GM23338 (cell line): ENCODE results near the gene NIN. TPM values are rescaled to one million over a fixed set of nuclear protein-coding genes. Genes with fewer than 3 reads are reported as not detected.

Experiments
- ATAC-seq: fragments of 200-7000 bp; cut with Tn5 transposase; 3 replicates; pipeline ENCODE4 v1.9.1; 2020
- DNase-seq: peaks from one replicate; pipeline ENCODE4 v3.0.0-alpha.2; 2015; ENCODE audit warnings: low spot score
- H2AFZ ChIP-seq: fragments of 200-600 bp; sonication (generic); 2 replicates; pipeline ENCODE4 v1.8.0; 2016; ENCODE audit warnings: antibody characterized with exemption, mild to moderate bottlenecking, moderate library complexity
- H3F3A ChIP-seq: fragments of 200-600 bp; sonication (generic); replicated peaks from 2 replicates; pipeline ENCODE4 v1.8.0; 2017; ENCODE audit warnings: antibody characterized with exemption, mixed run types, low read depth
- H3K27ac ChIP-seq: fragments of 200-600 bp; sonication (generic); 2 replicates; pipeline ENCODE4 v1.6.1; 2016; ENCODE audit warnings: low read depth
- H3K27me3 ChIP-seq: fragments of 200-600 bp; sonication (generic); 2 replicates; pipeline ENCODE4 v1.8.0; 2016; ENCODE audit warnings: mild to moderate bottlenecking, mixed run types, moderate library complexity; ENCODE audit not compliant: insufficient read depth
- H3K36me3 ChIP-seq: fragments of 200-600 bp; sonication (generic); 2 replicates; pipeline ENCODE4 v1.8.0; 2016; ENCODE audit warnings: mild to moderate bottlenecking; ENCODE audit not compliant: insufficient read depth
- H3K4me1 ChIP-seq: fragments of 200-600 bp; sonication (generic); 2 replicates; pipeline ENCODE4 v1.8.0; 2016; ENCODE audit warnings: mild to moderate bottlenecking, moderate library complexity; ENCODE audit not compliant: insufficient read depth
- H3K4me2 ChIP-seq: fragments of 200-600 bp; sonication (generic); 2 replicates; pipeline ENCODE4 v1.7.1; 2017; ENCODE audit warnings: mixed run types
- H3K4me3 ChIP-seq: fragments of 200-600 bp; sonication (generic); 2 replicates; pipeline ENCODE4 v1.6.1; 2016; ENCODE audit warnings: mixed run types
- H3K79me2 ChIP-seq: fragments of 200-600 bp; sonication (generic); replicated peaks from 2 replicates; pipeline ENCODE4 v1.8.0; 2017; ENCODE audit warnings: mild to moderate bottlenecking; ENCODE audit not compliant: insufficient read depth
- H3K9me2 ChIP-seq: fragments of 200-600 bp; sonication (generic); 2 replicates; pipeline ENCODE4 v1.8.0; 2017; ENCODE audit not compliant: insufficient read depth
- H4K20me1 ChIP-seq: fragments of 200-600 bp; sonication (generic); replicated peaks from 2 replicates; pipeline ENCODE4 v1.8.0; 2017; ENCODE audit warnings: mild to moderate bottlenecking; ENCODE audit not compliant: insufficient read depth
- H3K27ac Mint-ChIP-seq: 2 replicates; pipeline ENCODE4 v1.8.0; 2020; ENCODE audit warnings: inconsistent platforms, mild to moderate bottlenecking, moderate library complexity, mixed read lengths
- H3K27me3 Mint-ChIP-seq: 3 replicates; pipeline ENCODE4 v1.8.0; 2022; ENCODE audit warnings: low read depth, mild to moderate bottlenecking, moderate library complexity, mixed read lengths, inconsistent platforms; ENCODE audit not compliant: insufficient read depth, poor library complexity
- H3K36me3 Mint-ChIP-seq: 3 replicates; pipeline ENCODE4 v1.8.0; 2021; ENCODE audit warnings: low read depth, mild to moderate bottlenecking, inconsistent platforms, moderate library complexity, mixed read lengths
- H3K4me1 Mint-ChIP-seq: 3 replicates; pipeline ENCODE4 v1.8.0; 2020; ENCODE audit warnings: mild to moderate bottlenecking, inconsistent platforms, mixed read lengths
- H3K4me3 Mint-ChIP-seq: 3 replicates; pipeline ENCODE4 v1.8.0; 2021; ENCODE audit warnings: moderate library complexity, mild to moderate bottlenecking, inconsistent platforms, mixed read lengths
- H3K9me3 Mint-ChIP-seq: 3 replicates; pipeline ENCODE4 v1.8.0; 2020; ENCODE audit warnings: moderate library complexity, mild to moderate bottlenecking, inconsistent platforms, mixed read lengths
- CTCF ChIP-seq, 2 experiments: fragments of 200-600 bp in 1 of 2; sonication (generic) in 1 of 2; conservative IDR thresholded peaks; 2 replicates each; pipeline versions ENCODE4 v1.5.1 to v1.6.1; 2016 to 2017; ENCODE audit warnings: antibody characterized with exemption in 2 of 2, low read depth in 2 of 2, mild to moderate bottlenecking in 2 of 2, moderate library complexity in 1 of 2
- ETS1 ChIP-seq: IDR thresholded peaks from 2 replicates; pipeline ENCODE4 v1.6.1; 2016; ENCODE audit warnings: antibody characterized with exemption
- EZH2phosphoT487 ChIP-seq: fragments of 200-600 bp; sonication (generic); IDR thresholded peaks from one replicate; pipeline ENCODE4 v1.8.1; 2018; ENCODE audit warnings: antibody characterized with exemption; ENCODE audit not compliant: unreplicated experiment
- JUNB ChIP-seq: IDR thresholded peaks from one replicate; pipeline ENCODE4 v1.6.1; 2016; ENCODE audit warnings: antibody characterized with exemption; ENCODE audit not compliant: unreplicated experiment
- STAT1 ChIP-seq: IDR thresholded peaks from one replicate; pipeline ENCODE4 v1.6.1; 2016; ENCODE audit warnings: antibody characterized with exemption; ENCODE audit not compliant: unreplicated experiment
- ZNF114 ChIP-seq: fragments of 250-450 bp; sonication (Bioruptor Pico); IDR thresholded peaks from 2 replicates; pipeline ENCODE4 v1.5.0; 2020; ENCODE audit warnings: mild to moderate bottlenecking, moderate library complexity
- polyA plus RNA-seq: library from polyadenylated mRNA; unstranded; fragments of >200 nt; fragmentation: Nextera tagmentation; extraction: Ambion mirVana; gene quantifications from 2 replicates; pipeline ENCODE4 v1.2.1, GENCODE V29; 2016
- total RNA-seq: library from RNA; depleted of rRNA; stranded (reverse); fragments of >200 nt; shearing (Covaris generic); gene quantifications from 2 replicates; pipeline ENCODE4 v1.2.3, GENCODE V29; 2014

NIN gene
- total and polyA plus RNA-seq, 2 experiments from 2014 or later = 7.4 to 17.4 TPM

GRCh38 chr14:50736932-50737419 lies 94.0 kb downstream of the NIN start:
- Histone ChIP-seq H3K36me3 (peaks cover 3% of the 10 kb centered on the region; the same call in 1 of the 2 replicates), H3K79me2 (no peaks in the 10 kb centered on the region), H3K27ac (no peak overlapping the region), H2AFZ (no peak overlapping the region), H4K20me1 (no peaks in the 10 kb centered on the region), H3K9me2 (no peaks in the 10 kb centered on the region), H3K27me3 (no peaks in the 10 kb centered on the region), H3F3A (no peaks in the 10 kb centered on the region), H3K4me2 (no peak overlapping the region), H3K4me3 (no peak overlapping the region), H3K4me1 (no peaks in the 10 kb centered on the region; the same call in 1 of the 2 replicates)
- Mint-ChIP-seq H3K4me1 (peaks cover 3% of the 10 kb centered on the region; the same call in 2 of the 3 replicates), H3K36me3 (peaks cover 18% of the 10 kb centered on the region; the same call in 2 of the 3 replicates), H3K27ac (no peak overlapping the region), H3K27me3 (peaks cover 2% of the 10 kb centered on the region), H3K4me3 (no peak overlapping the region), H3K9me3 (no peaks in the 10 kb centered on the region)
- no peak for DNase-seq
- ATAC-seq = peak; percentile 34; the same call in 2 of the 3 replicates
- TF ChIP-seq ETS1 (no peak), JUNB (no peak), EZH2phosphoT487 (no peak), ZNF114 (no peak)

- H3K27ac ChIP-seq = no peak overlapping the region
- no peaks in the 10 kb centered on the region for H3F3A ChIP-seq
- no peaks in the 10 kb centered on the region for H3K9me2 ChIP-seq
- ATAC-seq (no peak), DNase-seq (no peak)
- H3K36me3 Mint-ChIP-seq = peaks cover 29% of the 10 kb centered on the region
- no peaks in the 10 kb centered on the region for H3K27me3 ChIP-seq
- H3K4me3 Mint-ChIP-seq = no peak overlapping the region
- H3K4me2 ChIP-seq = no peak overlapping the region
- H3K4me3 ChIP-seq = no peak overlapping the region
- TF ChIP-seq CTCF (conservative IDR thresholded peaks at IDR 0.05; ENCODE audit: low read depth in 2 of 2) (peak; percentile 19 to 24; a peak in 1 of 4 replicates), STAT1 (no peak)
- no peak overlapping the region for H3K27ac Mint-ChIP-seq
- no peaks in the 10 kb centered on the region for H3K4me1 ChIP-seq
- 0 out of 2 replicates have a peak, but pooled peaks cover 3% of the 10 kb centered on the region for H3K36me3 ChIP-seq
- H3K4me1 Mint-ChIP-seq = no peaks in the 10 kb centered on the region
- H2AFZ ChIP-seq = no peak overlapping the region
- peaks cover 2% of the 10 kb centered on the region for H3K27me3 Mint-ChIP-seq
- no peaks in the 10 kb centered on the region for H3K79me2 ChIP-seq
- H3K9me3 Mint-ChIP-seq = no peaks in the 10 kb centered on the region
- no peaks in the 10 kb centered on the region for H4K20me1 ChIP-seq
Observed at GRCh38 chr14:50734950-50735695, 95.8 kb downstream of the NIN start.
